GM19025 (cell line): ENCODE measurements around the gene POR.
"Not testable (repeated sequence)": the region's sequence is repeated elsewhere in the genome, so short reads cannot be mapped to it uniquely, and the experiment has no call there.

Source experiments
- ATAC-seq: cut with Tn5 transposase; IDR thresholded peaks from one replicate; pipeline ENCODE4 v1.9.1; 2021; ENCODE audit warnings: mild to moderate bottlenecking, low read depth, moderate library complexity; ENCODE audit not compliant: unreplicated experiment

The POR gene

GRCh38 chr7:75914655-75915415 is at the start of gene POR:
POR (plus strand) TSS chr7:75915155; CDS start chr7:75954002, 38,847 bp downstream.
- ATAC-seq = peak; percentile 86

GRCh38 chr7:75866114-75866488 is 48.9 kb upstream of the POR start:
- no peak for ATAC-seq

DNA sequence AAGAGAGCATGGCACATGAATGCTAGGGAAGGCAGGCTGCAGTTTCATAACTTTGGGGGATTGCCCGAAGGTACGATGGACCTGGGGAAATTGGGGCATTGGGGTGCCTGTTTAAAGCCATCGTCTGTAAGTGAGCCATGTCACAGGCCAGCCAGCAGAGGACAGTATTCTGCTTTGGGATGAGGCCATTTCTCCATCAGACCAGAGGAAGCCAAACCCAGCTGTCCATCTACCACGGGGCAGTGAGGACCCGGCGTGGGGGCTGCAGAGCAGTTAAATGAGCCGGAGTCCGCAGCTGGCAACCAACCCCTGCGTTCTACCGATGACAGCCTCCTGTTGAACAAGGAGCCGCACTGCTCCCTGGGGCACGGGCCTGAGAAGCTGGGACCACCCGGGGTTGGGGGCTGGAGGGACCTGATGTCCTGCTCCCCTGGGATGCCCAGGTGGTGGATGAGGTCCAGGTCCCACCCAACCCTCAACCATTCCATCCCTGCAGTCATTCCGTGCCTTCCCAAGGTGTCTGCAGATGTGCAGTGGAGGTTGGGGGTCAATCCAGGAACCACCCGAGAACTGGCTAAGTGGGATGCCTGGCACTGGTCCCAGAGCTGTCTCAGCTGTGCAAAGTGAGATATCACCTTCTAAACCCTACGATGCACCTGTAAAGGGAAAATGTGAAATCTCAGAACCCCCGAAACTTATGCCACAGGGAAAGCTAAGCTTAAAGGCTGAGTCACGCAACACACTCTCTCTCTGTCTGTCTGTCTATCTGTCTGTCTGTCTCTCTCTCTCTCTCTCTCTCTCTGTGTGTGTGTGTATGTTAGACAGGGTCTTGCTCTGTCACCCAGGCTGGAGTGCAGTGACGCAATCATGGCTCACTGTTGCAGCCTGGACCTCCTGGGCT is 48.2 kb upstream of the POR start:
- ATAC-seq = no peak

- ATAC-seq = no peak
These were observed 47.6 kb upstream of the POR start for GRCh38 chr7:75867390-75867717.

DNA sequence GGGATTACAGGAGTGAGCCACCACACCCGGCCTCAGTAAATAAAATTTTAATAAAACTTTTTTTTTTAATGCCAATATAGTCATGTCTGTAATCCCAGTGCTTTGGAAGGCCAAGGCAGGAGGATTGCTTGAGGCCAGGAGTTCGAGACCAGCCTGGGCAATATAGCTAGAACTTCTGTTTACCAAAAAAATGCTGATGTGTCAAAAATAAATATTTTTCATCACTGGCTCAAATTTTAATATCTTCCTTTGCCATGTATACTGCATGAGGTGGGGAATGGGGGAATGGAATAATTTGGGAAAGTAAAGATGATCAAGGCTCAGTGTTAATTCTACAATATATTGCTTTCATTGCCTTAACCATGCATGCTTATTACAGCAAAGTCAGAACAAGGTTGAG is 46.8 kb upstream of the POR start:
- no peak for ATAC-seq

GRCh38 chr7:75869776-75870379 is 45.1 kb upstream of the POR start:
- ATAC-seq = no peak

GRCh38 chr7:75870557-75871161 is 44.3 kb upstream of the POR start:
- no peak for ATAC-seq

GRCh38 chr7:75872073-75872782 is 42.7 kb upstream of the POR start:
- ATAC-seq = no peak

- ATAC-seq = not testable (repeated sequence)
These were observed 40.8 kb upstream of the POR start for GRCh38 chr7:75874180-75874579.

- no peak for ATAC-seq
These were observed 39.6 kb upstream of the POR start for GRCh38 chr7:75875113-75876080.

DNA sequence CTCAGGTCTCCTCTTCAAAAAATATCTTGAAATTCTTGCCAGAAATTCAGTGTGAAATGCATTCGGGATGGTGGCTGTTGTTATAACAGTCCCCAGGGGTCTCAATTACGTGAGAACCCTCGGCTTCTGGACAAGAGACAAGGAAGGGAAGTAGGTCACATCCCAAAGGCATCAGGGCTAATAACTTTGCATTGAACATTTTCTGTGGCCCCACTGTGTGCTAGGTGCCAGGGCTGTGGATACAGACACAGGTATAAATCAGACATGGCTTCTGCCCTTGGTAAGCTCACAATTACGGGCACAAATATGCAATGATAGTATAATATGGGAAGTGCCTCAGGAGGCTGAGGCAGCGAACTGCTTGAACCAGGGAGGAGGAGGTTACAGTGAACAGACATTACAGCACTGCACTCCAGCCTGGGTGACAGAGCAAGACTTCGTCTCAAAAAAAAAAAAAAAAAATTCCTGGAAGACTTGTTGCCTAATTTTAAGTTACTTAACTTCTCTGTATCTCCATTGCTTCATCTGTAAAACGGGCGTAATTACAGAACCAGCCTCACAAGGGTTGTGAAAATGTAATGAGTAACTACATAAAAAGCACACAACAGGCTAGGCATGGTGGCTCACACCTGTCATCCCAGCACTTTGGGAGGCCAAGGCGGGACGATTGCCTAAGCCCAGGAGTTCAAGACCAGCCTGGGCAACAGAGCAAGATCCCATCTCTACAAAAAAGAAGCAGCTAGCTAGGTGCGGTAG is 38.7 kb upstream of the POR start:
- ATAC-seq = no peak

GRCh38 chr7:75878312-75878768 is 36.6 kb upstream of the POR start:
- ATAC-seq = peak; percentile 25

GRCh38 chr7:75878769-75879611 is 36.0 kb upstream of the POR start, which contains the start of gene RHBDD2:
RHBDD2 (plus strand) TSS chr7:75879034; CDS start chr7:75879083, 49 bp downstream.
- ATAC-seq = peak; percentile 99

DNA sequence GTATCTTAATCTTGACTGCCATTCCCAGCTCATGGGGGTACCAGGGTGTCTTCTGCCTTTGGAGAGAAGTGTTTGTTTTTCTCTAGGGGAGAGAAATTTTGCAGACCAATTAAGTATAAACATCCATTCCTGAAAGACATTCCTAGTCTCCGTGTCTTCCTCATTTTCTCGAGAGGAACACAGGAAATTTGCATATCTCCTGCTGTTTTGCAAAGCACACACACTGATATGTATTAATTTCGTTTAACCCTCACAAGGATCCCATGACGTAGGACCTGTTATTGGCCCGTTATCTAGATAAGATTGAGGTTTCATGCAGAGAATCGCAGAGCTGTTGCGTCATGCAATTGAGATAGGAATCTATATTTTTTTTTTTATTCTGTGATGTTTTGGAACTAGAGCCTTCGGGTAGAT is 35.2 kb upstream of the POR start:
- no peak for ATAC-seq

DNA sequence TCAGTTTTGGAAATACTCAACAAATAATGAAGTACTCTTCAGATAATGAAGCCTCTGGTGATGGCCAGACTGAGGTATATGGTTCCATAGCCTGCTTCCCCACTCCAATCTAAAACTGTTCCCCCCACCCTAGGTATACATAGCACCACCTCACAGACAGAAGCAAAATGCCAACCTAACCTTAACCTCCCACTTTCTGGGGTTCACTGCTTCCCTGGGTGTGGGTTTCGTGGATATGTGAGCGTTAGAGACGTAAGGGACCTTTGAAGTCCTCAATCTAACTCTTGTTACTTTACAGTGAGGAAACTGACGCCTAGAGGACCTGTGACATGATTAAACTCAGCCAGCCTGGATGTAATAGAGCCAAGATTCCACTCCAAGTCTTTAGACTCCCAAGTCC is 34.7 kb upstream of the POR start:
- ATAC-seq = no peak

GRCh38 chr7:75881436-75882095 is 33.4 kb upstream of the POR start:
- no peak for ATAC-seq
